HepG2 (cell line): ENCODE data around the gene RNPC3. TPM values are rescaled to one million over a fixed set of nuclear protein-coding genes. Genes with fewer than 3 reads are reported as not detected.
"Not testable (repeated sequence)": the region's sequence is repeated elsewhere in the genome, so short reads cannot be mapped to it uniquely, and the experiment has no call there.

Experiments
- ATAC-seq: fragments of 200-7000 bp; cut with Tn5 transposase; 3 replicates; pipeline ENCODE4 v1.9.1; 2020; ENCODE audit warnings: mild to moderate bottlenecking, moderate library complexity
- BruUV-seq: library from RNA; stranded (reverse); fragments of 400-500 nt; replicated peaks from 2 replicates; lab custom pipeline; 2021; lab: Mats Ljungman, UMichigan
- CTCF ChIA-PET: fragments of 300-600 bp; formaldehyde crosslinking; extraction: SDS; loops from one replicate; lab custom pipeline; 2021; ENCODE audit warnings: low total read pairs, inconsistent platforms, low intra/inter-chr PET ratio; lab: Yijun Ruan, JAX
- POLR2A ChIA-PET: fragments of 350-600 bp; sonication (Branson Sonifier 250); formaldehyde crosslinking; loops from one replicate; lab custom pipeline; 2020; ENCODE audit warnings: antibody characterized with exemption, inconsistent platforms; lab: Yijun Ruan, JAX
- DNase-seq: peaks from one replicate; pipeline ENCODE4 v3.0.0-alpha.2; 2015; ENCODE audit warnings: low spot score
- FAIRE-seq: peaks from 3 replicates; lab custom pipeline; 2011; peaks lifted over from hg19 to GRCh38; lab: Jason Lieb, UNC
- H2AFZ ChIP-seq: one replicate; pipeline ENCODE4 v1.6.1; 2011; ENCODE audit warnings: low read length, inconsistent platforms
- H3K27ac ChIP-seq: fragments of 300-600 bp; 3 replicates; pipeline ENCODE4 v1.8.0; 2011; ENCODE audit warnings: mixed run types, mild to moderate bottlenecking, mixed read lengths, low read length, inconsistent platforms; ENCODE audit not compliant: insufficient read depth; ENCODE audit errors: extremely low read length
- H3K27me3 ChIP-seq, 2 experiments: fragments of 200-600 bp in 1 of 2; 2 replicates in 1 of 2; 3 replicates in 1 of 2; pipeline versions ENCODE4 v1.6.0 to v1.8.0; 2011; ENCODE audit warnings: low read length in 2 of 2, mild to moderate bottlenecking in 2 of 2, moderate library complexity in 2 of 2, inconsistent platforms in 1 of 2; ENCODE audit not compliant: insufficient read depth in 2 of 2, control insufficient read depth in 1 of 2
- H3K36me3 ChIP-seq, 2 experiments: fragments of 200-600 bp in 1 of 2; replicated peaks in 1 of 2; 2 replicates in 1 of 2; 3 replicates in 1 of 2; pipeline versions ENCODE4 v1.5.1 to v1.8.0; 2011; ENCODE audit warnings: low read length in 2 of 2, inconsistent platforms in 1 of 2; ENCODE audit not compliant: insufficient read depth in 2 of 2, control insufficient read depth in 1 of 2
- H3K4me1 ChIP-seq: 2 replicates; pipeline ENCODE4 v1.5.1; 2012; ENCODE audit warnings: low read length, inconsistent platforms; ENCODE audit not compliant: insufficient read depth
- H3K4me2 ChIP-seq: 2 replicates; pipeline ENCODE4 v1.6.0; 2011; ENCODE audit warnings: low read depth, low read length, inconsistent platforms
- H3K4me3 ChIP-seq, 3 experiments: fragments of 200-600 bp in 1 of 3; sonication (generic), shearing (Covaris generic) in 1 of 3; replicated peaks in 1 of 3; 2 replicates each; pipeline ENCODE4 v1.5.1; 2011 to 2016; ENCODE audit warnings: low read length in 3 of 3, inconsistent platforms in 2 of 3, low read depth in 2 of 3, mild to moderate bottlenecking in 2 of 3, control low read depth in 1 of 3, mixed read lengths in 1 of 3; ENCODE audit not compliant: insufficient read depth in 1 of 3
- H3K79me2 ChIP-seq: one replicate; pipeline ENCODE4 v1.6.1; 2011; ENCODE audit warnings: low read length, inconsistent platforms; ENCODE audit not compliant: insufficient read depth
- H3K9ac ChIP-seq: 2 replicates; pipeline ENCODE4 v1.6.0; 2011; ENCODE audit warnings: mild to moderate bottlenecking, low read depth, low read length, inconsistent platforms; ENCODE audit not compliant: insufficient read depth
- H3K9me3 ChIP-seq: 2 replicates; pipeline ENCODE4 v1.5.1; 2012; ENCODE audit warnings: mild to moderate bottlenecking, low read length
- H4K20me1 ChIP-seq: 2 replicates; pipeline ENCODE4 v1.6.0; 2011; ENCODE audit warnings: inconsistent platforms, mild to moderate bottlenecking, low read length, moderate library complexity; ENCODE audit not compliant: insufficient read depth
- HHEX ChIP-seq: IDR thresholded peaks from 2 replicates; pipeline ENCODE4 v1.6.1; 2016; ENCODE audit warnings: control low read depth
- HNF4A ChIP-seq: sonication (generic); formaldehyde crosslinking; IDR thresholded peaks from 2 replicates; pipeline ENCODE4 v1.4.0; 2020; ENCODE audit warnings: missing genetic modification reagents
- ZNF746 ChIP-seq: sonication (generic); formaldehyde crosslinking; IDR thresholded peaks from 2 replicates; pipeline ENCODE4 v1.8.0; 2022; ENCODE audit warnings: mild to moderate bottlenecking, missing genetic modification reagents
- WGBS: methylation state at CpG from one replicate; pipeline ENCODE4 v1.1.6; 2017; ENCODE audit warnings: low lambda C conversion rate; 5-methylcytosine and 5-hydroxymethylcytosine counted together
- in situ Hi-C: cut with HindIII; loops from 2 replicates; pipeline ENCODE4 v1.10.0; 2017; ENCODE audit warnings: low pct_unique_long_range_greater_than_20kb; ENCODE audit not compliant: extremely low pct_ligation_motif_present
- intact Hi-C: fragments of 100-400 bp; cut with micrococcal nuclease; formaldehyde crosslinking; loops from one replicate; pipeline ENCODE4 v1.10.0; 2022; ENCODE audit not compliant: unreplicated experiment
- polyA plus RNA-seq, 8 experiments: library from polyadenylated mRNA; depleted of rRNA in 3 of 8; stranded (reverse) in 7 of 8; unstranded in 1 of 8; fragments of >200 nt; fragmentation: Illumina TruSeq in 4 of 8; extraction: Trizol in 4 of 8; gene quantifications; 2 replicates each; pipeline versions ENCODE4 v1.2.1 to v1.2.3, GENCODE V29; 2011 to 2016; ENCODE audit warnings: low read depth in 4 of 8, missing spikeins in 1 of 8, mixed read lengths in 1 of 8; ENCODE audit not compliant: insufficient read depth in 1 of 8
- total RNA-seq, 5 experiments: library from RNA; depleted of rRNA; stranded (reverse); fragments of >200 nt; fragmentation: Illumina TruSeq; extraction: Trizol; gene quantifications; 2 replicates each; pipeline ENCODE4 v1.2.3, GENCODE V29; 2016; ENCODE audit warnings: low read depth in 1 of 5
- TF ChIP-seq, protein P1 (sequence below), 2 experiments: sonication (generic) in 1 of 2; formaldehyde crosslinking in 1 of 2; IDR thresholded peaks; 2 replicates each; pipeline versions ENCODE4 v1.4.0 to v1.6.1; 2016 to 2020; ENCODE audit warnings: borderline replicate concordance in 1 of 2, low read depth in 1 of 2, mild to moderate bottlenecking in 1 of 2, missing genetic modification reagents in 1 of 2
- TF ChIP-seq, protein P2 (sequence below): sonication (generic); formaldehyde crosslinking; conservative IDR thresholded peaks from 2 replicates; pipeline ENCODE4 v1.8.1; 2023; ENCODE audit warnings: missing genetic modification reagents
- TF ChIP-seq, protein P3 (sequence below): IDR thresholded peaks from 2 replicates; pipeline ENCODE4 v1.6.1; 2012; ENCODE audit warnings: low read depth, low read length, improper control_type of control experiment

RNPC3 gene
- total and polyA plus RNA-seq, 2 of the 13 experiments (the other 11 are each of a cell fraction or from before 2014, with no cell fraction given), result 9.1 to 22.1 TPM

DNA sequence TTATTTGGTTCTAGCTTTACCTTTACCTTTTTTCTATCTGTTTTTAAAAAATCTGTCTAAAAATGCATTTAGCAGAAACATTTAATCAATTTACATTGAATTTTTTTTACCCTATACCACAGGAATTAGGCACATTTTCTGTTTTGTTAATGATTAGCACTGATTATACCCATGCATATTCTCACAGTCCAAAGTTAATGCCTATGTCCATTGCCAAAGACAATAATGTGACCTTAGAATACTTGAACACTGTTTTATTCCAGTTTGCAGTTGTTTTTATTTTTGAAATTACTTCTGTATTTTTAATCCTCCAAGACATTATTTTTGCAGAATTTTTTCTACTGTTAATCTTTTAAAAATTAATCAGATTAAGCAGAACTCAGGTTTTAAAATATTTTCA is 34.9 kb downstream of the RNPC3 start:
- CTCF ChIA-PET, result no interaction called here
- Histone ChIP-seq H2AFZ (no peak overlapping the region), H3K9ac (no peak overlapping the region), H3K27me3 (no peaks in the 10 kb centered on the region), H3K27ac (no peak overlapping the region), H4K20me1 (no peaks in the 10 kb centered on the region), H3K4me3 (no peak overlapping the region), H3K79me2 (no peaks in the 10 kb centered on the region), H3K4me1 (peaks cover 16% of the 10 kb centered on the region), H3K4me2 (no peak overlapping the region), H3K36me3 (no peaks in the 10 kb centered on the region), H3K9me3 (no peaks in the 10 kb centered on the region)
- peak; percentile 91 for ATAC-seq
- peak; percentile 56 for FAIRE-seq
- no TSS peak for BruUV-seq
- in situ Hi-C loops (no loop called here), intact Hi-C loops (no loop called here)
- POLR2A ChIA-PET, result no interaction called here
- TF ChIP-seq, protein P1, sequence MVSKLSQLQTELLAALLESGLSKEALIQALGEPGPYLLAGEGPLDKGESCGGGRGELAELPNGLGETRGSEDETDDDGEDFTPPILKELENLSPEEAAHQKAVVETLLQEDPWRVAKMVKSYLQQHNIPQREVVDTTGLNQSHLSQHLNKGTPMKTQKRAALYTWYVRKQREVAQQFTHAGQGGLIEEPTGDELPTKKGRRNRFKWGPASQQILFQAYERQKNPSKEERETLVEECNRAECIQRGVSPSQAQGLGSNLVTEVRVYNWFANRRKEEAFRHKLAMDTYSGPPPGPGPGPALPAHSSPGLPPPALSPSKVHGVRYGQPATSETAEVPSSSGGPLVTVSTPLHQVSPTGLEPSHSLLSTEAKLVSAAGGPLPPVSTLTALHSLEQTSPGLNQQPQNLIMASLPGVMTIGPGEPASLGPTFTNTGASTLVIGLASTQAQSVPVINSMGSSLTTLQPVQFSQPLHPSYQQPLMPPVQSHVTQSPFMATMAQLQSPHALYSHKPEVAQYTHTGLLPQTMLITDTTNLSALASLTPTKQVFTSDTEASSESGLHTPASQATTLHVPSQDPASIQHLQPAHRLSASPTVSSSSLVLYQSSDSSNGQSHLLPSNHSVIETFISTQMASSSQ (IDR thresholded peaks at IDR 0.05; ENCODE audit: low read depth), result 0 out of 2 replicates have a peak, but pooled peaks have one; percentile 27
- TF ChIP-seq, protein P1 (CRISPR knock-in tag; IDR thresholded peaks at IDR 0.05; ENCODE audit: borderline replicate concordance), result no peak
- TF ChIP-seq HHEX (CRISPR knock-in tag), result no peak
- no peak for TF ChIP-seq ZNF746
- peak; percentile 13; the same call in 1 of the 2 replicates for TF ChIP-seq HNF4A (CRISPR knock-in tag)
- TF ChIP-seq, protein P2, sequence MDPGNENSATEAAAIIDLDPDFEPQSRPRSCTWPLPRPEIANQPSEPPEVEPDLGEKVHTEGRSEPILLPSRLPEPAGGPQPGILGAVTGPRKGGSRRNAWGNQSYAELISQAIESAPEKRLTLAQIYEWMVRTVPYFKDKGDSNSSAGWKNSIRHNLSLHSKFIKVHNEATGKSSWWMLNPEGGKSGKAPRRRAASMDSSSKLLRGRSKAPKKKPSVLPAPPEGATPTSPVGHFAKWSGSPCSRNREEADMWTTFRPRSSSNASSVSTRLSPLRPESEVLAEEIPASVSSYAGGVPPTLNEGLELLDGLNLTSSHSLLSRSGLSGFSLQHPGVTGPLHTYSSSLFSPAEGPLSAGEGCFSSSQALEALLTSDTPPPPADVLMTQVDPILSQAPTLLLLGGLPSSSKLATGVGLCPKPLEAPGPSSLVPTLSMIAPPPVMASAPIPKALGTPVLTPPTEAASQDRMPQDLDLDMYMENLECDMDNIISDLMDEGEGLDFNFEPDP (CRISPR knock-in tag), result no peak
- TF ChIP-seq, protein P3, sequence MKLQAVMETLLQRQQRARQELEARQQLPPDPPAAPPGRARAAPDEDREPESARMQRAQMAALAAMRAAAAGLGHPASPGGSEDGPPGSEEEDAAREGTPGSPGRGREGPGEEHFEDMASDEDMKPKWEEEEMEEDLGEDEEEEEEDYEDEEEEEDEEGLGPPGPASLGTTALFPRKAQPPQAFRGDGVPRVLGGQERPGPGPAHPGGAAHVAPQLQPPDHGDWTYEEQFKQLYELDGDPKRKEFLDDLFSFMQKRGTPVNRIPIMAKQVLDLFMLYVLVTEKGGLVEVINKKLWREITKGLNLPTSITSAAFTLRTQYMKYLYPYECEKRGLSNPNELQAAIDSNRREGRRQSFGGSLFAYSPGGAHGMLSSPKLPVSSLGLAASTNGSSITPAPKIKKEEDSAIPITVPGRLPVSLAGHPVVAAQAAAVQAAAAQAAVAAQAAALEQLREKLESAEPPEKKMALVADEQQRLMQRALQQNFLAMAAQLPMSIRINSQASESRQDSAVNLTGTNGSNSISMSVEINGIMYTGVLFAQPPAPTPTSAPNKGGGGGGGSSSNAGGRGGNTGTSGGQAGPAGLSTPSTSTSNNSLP, result 0 out of 2 replicates have a peak, but pooled peaks have one; percentile 30
- peak; percentile 22 for DNase-seq

DNA sequence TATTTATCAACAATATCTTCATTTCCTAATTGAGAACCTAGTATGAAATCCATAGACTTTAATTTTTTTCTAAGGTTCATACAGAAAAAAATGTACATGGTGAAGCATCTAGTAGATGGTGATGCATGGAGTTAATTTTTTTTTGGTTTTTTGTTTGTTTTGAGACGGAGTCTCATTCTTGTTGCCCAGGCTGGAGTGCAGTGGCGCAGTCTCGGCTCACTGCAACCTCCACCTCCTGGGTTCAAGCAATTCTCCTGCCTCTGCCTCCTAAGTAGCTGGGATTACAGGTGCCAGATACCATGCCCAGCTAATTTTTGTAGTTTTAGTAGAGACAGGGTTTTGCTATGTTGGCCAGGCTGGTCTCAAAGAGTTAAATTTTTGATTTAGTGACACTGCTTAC is 35.6 kb downstream of the RNPC3 start:
- H3K27ac ChIP-seq, H3K9ac ChIP-seq, H4K20me1 ChIP-seq, FAIRE-seq, H3K27me3 ChIP-seq, H3K79me2 ChIP-seq, CTCF ChIA-PET, BruUV-seq, DNase-seq, ATAC-seq, POLR2A ChIA-PET, H3K9me3 ChIP-seq, H3K4me2 ChIP-seq, H2AFZ ChIP-seq, intact Hi-C loops, in situ Hi-C loops, H3K4me3 ChIP-seq, H3K36me3 ChIP-seq: not testable (repeated sequence)
- WGBS, result 96% methylated on average over 3 of the region's 3 CpGs
- peaks cover 16% of the 10 kb centered on the region for H3K4me1 ChIP-seq
